ENCODE data around the gene SEMA5A. TPM values are rescaled to one million over a fixed set of nuclear protein-coding genes. Genes with fewer than 3 reads are reported as not detected.

SEMA5A gene
- total RNA-seq, 1 experiment from 2014 or later, result 9.3 TPM

DNA sequence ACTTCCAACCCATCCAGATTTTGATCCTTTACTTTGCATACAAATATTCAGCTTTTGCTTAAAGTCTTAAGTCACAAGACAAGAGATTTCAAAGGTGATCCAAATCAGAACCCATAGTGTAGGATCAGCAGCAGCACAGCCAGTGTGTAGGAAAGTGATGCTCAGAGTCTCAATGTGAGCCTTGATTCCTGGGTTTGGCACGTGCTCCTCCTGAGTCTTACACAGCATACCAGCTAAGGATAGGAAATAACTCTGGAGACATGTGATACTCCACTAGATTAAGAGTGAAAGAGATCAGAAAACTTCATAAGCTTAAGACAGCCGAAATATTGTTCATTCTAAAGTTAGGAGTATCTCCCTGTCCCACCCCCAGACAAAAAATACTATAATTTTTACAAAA, 344.9 kb downstream of the SEMA5A start (continued):
- TF ChIP-seq TEAD1 (CRISPR knock-in tag; IDR thresholded peaks at IDR 0.05) (no peak), FOXK1 (CRISPR knock-in tag; IDR thresholded peaks at IDR 0.05) (no peak), SOX15 (CRISPR knock-in tag; IDR thresholded peaks at IDR 0.05) (no peak), SMAD4 (CRISPR knock-in tag; IDR thresholded peaks at IDR 0.05) (no peak), NR2C2 (CRISPR knock-in tag; IDR thresholded peaks at IDR 0.05) (no peak)

- no peaks in the 10 kb centered on the region for H3K9me3 Mint-ChIP-seq
Measured at GRCh38 chr5:9198394-9198793, 347.5 kb downstream of the SEMA5A start.

More at GRCh38 chr5:9198394-9198793, 347.5 kb downstream of the SEMA5A start:
- TF ChIP-seq TEAD1 (CRISPR knock-in tag; IDR thresholded peaks at IDR 0.05) (no peak), IRF2 (CRISPR knock-in tag; IDR thresholded peaks at IDR 0.05; ENCODE audit: borderline replicate concordance, low read depth) (no peak), GTF2I (CRISPR knock-in tag; conservative IDR thresholded peaks at IDR 0.05) (no peak), ZNF317 (CRISPR knock-in tag; IDR thresholded peaks at IDR 0.05; ENCODE audit: borderline replicate concordance, low read depth) (no peak), ZNF425 (CRISPR knock-in tag; conservative IDR thresholded peaks at IDR 0.05) (no peak), ZNF281 (CRISPR knock-in tag; IDR thresholded peaks at IDR 0.05) (no peak), ERG (CRISPR knock-in tag; IDR thresholded peaks at IDR 0.05) (no peak), CTCF (IDR thresholded peaks at IDR 0.05) (no peak)
- TF ChIP-seq, protein P1, sequence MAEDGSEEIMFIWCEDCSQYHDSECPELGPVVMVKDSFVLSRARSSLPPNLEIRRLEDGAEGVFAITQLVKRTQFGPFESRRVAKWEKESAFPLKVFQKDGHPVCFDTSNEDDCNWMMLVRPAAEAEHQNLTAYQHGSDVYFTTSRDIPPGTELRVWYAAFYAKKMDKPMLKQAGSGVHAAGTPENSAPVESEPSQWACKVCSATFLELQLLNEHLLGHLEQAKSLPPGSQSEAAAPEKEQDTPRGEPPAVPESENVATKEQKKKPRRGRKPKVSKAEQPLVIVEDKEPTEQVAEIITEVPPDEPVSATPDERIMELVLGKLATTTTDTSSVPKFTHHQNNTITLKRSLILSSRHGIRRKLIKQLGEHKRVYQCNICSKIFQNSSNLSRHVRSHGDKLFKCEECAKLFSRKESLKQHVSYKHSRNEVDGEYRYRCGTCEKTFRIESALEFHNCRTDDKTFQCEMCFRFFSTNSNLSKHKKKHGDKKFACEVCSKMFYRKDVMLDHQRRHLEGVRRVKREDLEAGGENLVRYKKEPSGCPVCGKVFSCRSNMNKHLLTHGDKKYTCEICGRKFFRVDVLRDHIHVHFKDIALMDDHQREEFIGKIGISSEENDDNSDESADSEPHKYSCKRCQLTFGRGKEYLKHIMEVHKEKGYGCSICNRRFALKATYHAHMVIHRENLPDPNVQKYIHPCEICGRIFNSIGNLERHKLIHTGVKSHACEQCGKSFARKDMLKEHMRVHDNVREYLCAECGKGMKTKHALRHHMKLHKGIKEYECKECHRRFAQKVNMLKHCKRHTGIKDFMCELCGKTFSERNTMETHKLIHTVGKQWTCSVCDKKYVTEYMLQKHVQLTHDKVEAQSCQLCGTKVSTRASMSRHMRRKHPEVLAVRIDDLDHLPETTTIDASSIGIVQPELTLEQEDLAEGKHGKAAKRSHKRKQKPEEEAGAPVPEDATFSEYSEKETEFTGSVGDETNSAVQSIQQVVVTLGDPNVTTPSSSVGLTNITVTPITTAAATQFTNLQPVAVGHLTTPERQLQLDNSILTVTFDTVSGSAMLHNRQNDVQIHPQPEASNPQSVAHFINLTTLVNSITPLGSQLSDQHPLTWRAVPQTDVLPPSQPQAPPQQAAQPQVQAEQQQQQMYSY (CRISPR knock-in tag; IDR thresholded peaks at IDR 0.05), result no peak
- TF ChIP-seq, protein P2, sequence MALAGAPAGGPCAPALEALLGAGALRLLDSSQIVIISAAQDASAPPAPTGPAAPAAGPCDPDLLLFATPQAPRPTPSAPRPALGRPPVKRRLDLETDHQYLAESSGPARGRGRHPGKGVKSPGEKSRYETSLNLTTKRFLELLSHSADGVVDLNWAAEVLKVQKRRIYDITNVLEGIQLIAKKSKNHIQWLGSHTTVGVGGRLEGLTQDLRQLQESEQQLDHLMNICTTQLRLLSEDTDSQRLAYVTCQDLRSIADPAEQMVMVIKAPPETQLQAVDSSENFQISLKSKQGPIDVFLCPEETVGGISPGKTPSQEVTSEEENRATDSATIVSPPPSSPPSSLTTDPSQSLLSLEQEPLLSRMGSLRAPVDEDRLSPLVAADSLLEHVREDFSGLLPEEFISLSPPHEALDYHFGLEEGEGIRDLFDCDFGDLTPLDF (CRISPR knock-in tag; IDR thresholded peaks at IDR 0.05), result no peak
- TF ChIP-seq, protein P3, sequence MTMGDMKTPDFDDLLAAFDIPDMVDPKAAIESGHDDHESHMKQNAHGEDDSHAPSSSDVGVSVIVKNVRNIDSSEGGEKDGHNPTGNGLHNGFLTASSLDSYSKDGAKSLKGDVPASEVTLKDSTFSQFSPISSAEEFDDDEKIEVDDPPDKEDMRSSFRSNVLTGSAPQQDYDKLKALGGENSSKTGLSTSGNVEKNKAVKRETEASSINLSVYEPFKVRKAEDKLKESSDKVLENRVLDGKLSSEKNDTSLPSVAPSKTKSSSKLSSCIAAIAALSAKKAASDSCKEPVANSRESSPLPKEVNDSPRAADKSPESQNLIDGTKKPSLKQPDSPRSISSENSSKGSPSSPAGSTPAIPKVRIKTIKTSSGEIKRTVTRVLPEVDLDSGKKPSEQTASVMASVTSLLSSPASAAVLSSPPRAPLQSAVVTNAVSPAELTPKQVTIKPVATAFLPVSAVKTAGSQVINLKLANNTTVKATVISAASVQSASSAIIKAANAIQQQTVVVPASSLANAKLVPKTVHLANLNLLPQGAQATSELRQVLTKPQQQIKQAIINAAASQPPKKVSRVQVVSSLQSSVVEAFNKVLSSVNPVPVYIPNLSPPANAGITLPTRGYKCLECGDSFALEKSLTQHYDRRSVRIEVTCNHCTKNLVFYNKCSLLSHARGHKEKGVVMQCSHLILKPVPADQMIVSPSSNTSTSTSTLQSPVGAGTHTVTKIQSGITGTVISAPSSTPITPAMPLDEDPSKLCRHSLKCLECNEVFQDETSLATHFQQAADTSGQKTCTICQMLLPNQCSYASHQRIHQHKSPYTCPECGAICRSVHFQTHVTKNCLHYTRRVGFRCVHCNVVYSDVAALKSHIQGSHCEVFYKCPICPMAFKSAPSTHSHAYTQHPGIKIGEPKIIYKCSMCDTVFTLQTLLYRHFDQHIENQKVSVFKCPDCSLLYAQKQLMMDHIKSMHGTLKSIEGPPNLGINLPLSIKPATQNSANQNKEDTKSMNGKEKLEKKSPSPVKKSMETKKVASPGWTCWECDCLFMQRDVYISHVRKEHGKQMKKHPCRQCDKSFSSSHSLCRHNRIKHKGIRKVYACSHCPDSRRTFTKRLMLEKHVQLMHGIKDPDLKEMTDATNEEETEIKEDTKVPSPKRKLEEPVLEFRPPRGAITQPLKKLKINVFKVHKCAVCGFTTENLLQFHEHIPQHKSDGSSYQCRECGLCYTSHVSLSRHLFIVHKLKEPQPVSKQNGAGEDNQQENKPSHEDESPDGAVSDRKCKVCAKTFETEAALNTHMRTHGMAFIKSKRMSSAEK (CRISPR knock-in tag; IDR thresholded peaks at IDR 0.05; ENCODE audit: borderline replicate concordance), result no peak
- Mint-ChIP-seq H3K27me3 (ENCODE audit: low read depth) (no peaks in the 10 kb centered on the region), H3K4me3 (no peak overlapping the region), H3K4me1 (peaks cover 6% of the 10 kb centered on the region), H3K36me3 (no peaks in the 10 kb centered on the region), H3K27ac (no peak overlapping the region)
- ATAC-seq (0 out of 2 replicates have a peak, but pooled peaks have one; percentile 32), DNase-seq (ENCODE audit: low spot score) (no peak)
- CTCF ChIA-PET, result no interaction called here
- POLR2A ChIA-PET, result no interaction called here

All from WTC11 (cell line).